GM23338 (cell line): Measurements from ENCODE around the gene PCLO. TPM values are rescaled to one million over a fixed set of nuclear protein-coding genes. Genes with fewer than 3 reads are reported as not detected.

Experiments
- ATAC-seq: fragments of 200-7000 bp; cut with Tn5 transposase; 3 replicates; pipeline ENCODE4 v1.9.1; 2020
- DNase-seq: peaks from one replicate; pipeline ENCODE4 v3.0.0-alpha.2; 2015; ENCODE audit warnings: low spot score
- H2AFZ ChIP-seq: fragments of 200-600 bp; sonication (generic); 2 replicates; pipeline ENCODE4 v1.8.0; 2016; ENCODE audit warnings: antibody characterized with exemption, mild to moderate bottlenecking, moderate library complexity
- H3F3A ChIP-seq: fragments of 200-600 bp; sonication (generic); replicated peaks from 2 replicates; pipeline ENCODE4 v1.8.0; 2017; ENCODE audit warnings: antibody characterized with exemption, mixed run types, low read depth
- H3K27ac ChIP-seq: fragments of 200-600 bp; sonication (generic); 2 replicates; pipeline ENCODE4 v1.6.1; 2016; ENCODE audit warnings: low read depth
- H3K27me3 ChIP-seq: fragments of 200-600 bp; sonication (generic); 2 replicates; pipeline ENCODE4 v1.8.0; 2016; ENCODE audit warnings: mild to moderate bottlenecking, mixed run types, moderate library complexity; ENCODE audit not compliant: insufficient read depth
- H3K36me3 ChIP-seq: fragments of 200-600 bp; sonication (generic); 2 replicates; pipeline ENCODE4 v1.8.0; 2016; ENCODE audit warnings: mild to moderate bottlenecking; ENCODE audit not compliant: insufficient read depth
- H3K4me1 ChIP-seq: fragments of 200-600 bp; sonication (generic); 2 replicates; pipeline ENCODE4 v1.8.0; 2016; ENCODE audit warnings: mild to moderate bottlenecking, moderate library complexity; ENCODE audit not compliant: insufficient read depth
- H3K4me2 ChIP-seq: fragments of 200-600 bp; sonication (generic); 2 replicates; pipeline ENCODE4 v1.7.1; 2017; ENCODE audit warnings: mixed run types
- H3K4me3 ChIP-seq: fragments of 200-600 bp; sonication (generic); 2 replicates; pipeline ENCODE4 v1.6.1; 2016; ENCODE audit warnings: mixed run types
- H3K79me2 ChIP-seq: fragments of 200-600 bp; sonication (generic); replicated peaks from 2 replicates; pipeline ENCODE4 v1.8.0; 2017; ENCODE audit warnings: mild to moderate bottlenecking; ENCODE audit not compliant: insufficient read depth
- H3K9me2 ChIP-seq: fragments of 200-600 bp; sonication (generic); 2 replicates; pipeline ENCODE4 v1.8.0; 2017; ENCODE audit not compliant: insufficient read depth
- H4K20me1 ChIP-seq: fragments of 200-600 bp; sonication (generic); replicated peaks from 2 replicates; pipeline ENCODE4 v1.8.0; 2017; ENCODE audit warnings: mild to moderate bottlenecking; ENCODE audit not compliant: insufficient read depth
- H3K27ac Mint-ChIP-seq: 2 replicates; pipeline ENCODE4 v1.8.0; 2020; ENCODE audit warnings: inconsistent platforms, mild to moderate bottlenecking, moderate library complexity, mixed read lengths
- H3K27me3 Mint-ChIP-seq: 3 replicates; pipeline ENCODE4 v1.8.0; 2022; ENCODE audit warnings: low read depth, mild to moderate bottlenecking, moderate library complexity, mixed read lengths, inconsistent platforms; ENCODE audit not compliant: insufficient read depth, poor library complexity
- H3K36me3 Mint-ChIP-seq: 3 replicates; pipeline ENCODE4 v1.8.0; 2021; ENCODE audit warnings: low read depth, mild to moderate bottlenecking, inconsistent platforms, moderate library complexity, mixed read lengths
- H3K4me1 Mint-ChIP-seq: 3 replicates; pipeline ENCODE4 v1.8.0; 2020; ENCODE audit warnings: mild to moderate bottlenecking, inconsistent platforms, mixed read lengths
- H3K4me3 Mint-ChIP-seq: 3 replicates; pipeline ENCODE4 v1.8.0; 2021; ENCODE audit warnings: moderate library complexity, mild to moderate bottlenecking, inconsistent platforms, mixed read lengths
- H3K9me3 Mint-ChIP-seq: 3 replicates; pipeline ENCODE4 v1.8.0; 2020; ENCODE audit warnings: moderate library complexity, mild to moderate bottlenecking, inconsistent platforms, mixed read lengths
- CREB1 ChIP-seq: fragments of 250-450 bp; sonication (Bioruptor Pico); IDR thresholded peaks from 2 replicates; pipeline ENCODE4 v1.5.0; 2020; ENCODE audit warnings: low read depth, mild to moderate bottlenecking, moderate library complexity
- ETS1 ChIP-seq: IDR thresholded peaks from 2 replicates; pipeline ENCODE4 v1.6.1; 2016; ENCODE audit warnings: antibody characterized with exemption
- EZH2 ChIP-seq: fragments of 200-600 bp; sonication (generic); IDR thresholded peaks from one replicate; pipeline ENCODE4 v1.8.0; 2017; ENCODE audit warnings: antibody characterized with exemption, mild to moderate bottlenecking, low read depth; ENCODE audit not compliant: unreplicated experiment
- EZH2phosphoT487 ChIP-seq: fragments of 200-600 bp; sonication (generic); IDR thresholded peaks from one replicate; pipeline ENCODE4 v1.8.1; 2018; ENCODE audit warnings: antibody characterized with exemption; ENCODE audit not compliant: unreplicated experiment
- JUNB ChIP-seq: IDR thresholded peaks from one replicate; pipeline ENCODE4 v1.6.1; 2016; ENCODE audit warnings: antibody characterized with exemption; ENCODE audit not compliant: unreplicated experiment
- NANOG ChIP-seq: IDR thresholded peaks from 2 replicates; pipeline ENCODE4 v1.6.1; 2016; ENCODE audit warnings: antibody characterized with exemption, borderline replicate concordance
- POLR2AphosphoS5 ChIP-seq: IDR thresholded peaks from 2 replicates; pipeline ENCODE4 v1.6.1; 2016; ENCODE audit warnings: antibody characterized with exemption, low read depth
- REST ChIP-seq: IDR thresholded peaks from one replicate; pipeline ENCODE4 v1.6.1; 2018; ENCODE audit warnings: antibody characterized with exemption; ENCODE audit not compliant: unreplicated experiment
- STAT1 ChIP-seq: IDR thresholded peaks from one replicate; pipeline ENCODE4 v1.6.1; 2016; ENCODE audit warnings: antibody characterized with exemption; ENCODE audit not compliant: unreplicated experiment
- ZNF114 ChIP-seq: fragments of 250-450 bp; sonication (Bioruptor Pico); IDR thresholded peaks from 2 replicates; pipeline ENCODE4 v1.5.0; 2020; ENCODE audit warnings: mild to moderate bottlenecking, moderate library complexity
- ZNF331 ChIP-seq: fragments of 250-450 bp; sonication (Bioruptor Pico); IDR thresholded peaks from 2 replicates; pipeline ENCODE4 v1.5.0; 2020; ENCODE audit warnings: low read depth, mild to moderate bottlenecking, moderate library complexity
- ZNF462 ChIP-seq: fragments of 250-450 bp; sonication (Bioruptor Pico); IDR thresholded peaks from 2 replicates; pipeline ENCODE4 v1.5.0; 2020; ENCODE audit warnings: mild to moderate bottlenecking, moderate library complexity
- polyA plus RNA-seq: library from polyadenylated mRNA; unstranded; fragments of >200 nt; fragmentation: Nextera tagmentation; extraction: Ambion mirVana; gene quantifications from 2 replicates; pipeline ENCODE4 v1.2.1, GENCODE V29; 2016
- total RNA-seq: library from RNA; depleted of rRNA; stranded (reverse); fragments of >200 nt; shearing (Covaris generic); gene quantifications from 2 replicates; pipeline ENCODE4 v1.2.3, GENCODE V29; 2014

PCLO gene
- total and polyA plus RNA-seq, 2 experiments from 2014 or later: 7.4 to 9.1 TPM

- no peak overlapping the region for H3K4me3 Mint-ChIP-seq
- H3K4me1 Mint-ChIP-seq: no peaks in the 10 kb centered on the region
- no peak overlapping the region for H2AFZ ChIP-seq
Observed at GRCh38 chr7:83060218-83060617, 102.5 kb downstream of the PCLO start.

More at GRCh38 chr7:83060218-83060617, 102.5 kb downstream of the PCLO start:
- no peaks in the 10 kb centered on the region for H3K36me3 Mint-ChIP-seq
- no peaks in the 10 kb centered on the region for H3K9me3 Mint-ChIP-seq
- Histone ChIP-seq H4K20me1 (no peaks in the 10 kb centered on the region), H3K4me3 (no peak overlapping the region), H3K9me2 (no peaks in the 10 kb centered on the region), H3F3A (no peaks in the 10 kb centered on the region), H3K79me2 (no peaks in the 10 kb centered on the region), H3K4me1 (no peaks in the 10 kb centered on the region), H3K4me2 (no peak overlapping the region), H3K27me3 (no peaks in the 10 kb centered on the region), H3K36me3 (no peaks in the 10 kb centered on the region), H3K27ac (no peak overlapping the region)
- ATAC-seq (0 out of 3 replicates have a peak, but pooled peaks have one; percentile 22), DNase-seq (no peak)
- H3K27ac Mint-ChIP-seq: peak overlapping the region; percentile 25; the same call in 1 of the 2 replicates
- no peaks in the 10 kb centered on the region for H3K27me3 Mint-ChIP-seq
- no peak for TF ChIP-seq POLR2AphosphoS5
- TF ChIP-seq ZNF462 (CRISPR knock-in tag): no peak
- no peak for TF ChIP-seq ZNF114 (CRISPR knock-in tag)
- no peak for TF ChIP-seq JUNB
- TF ChIP-seq NANOG: no peak
- no peak for TF ChIP-seq STAT1
- no peak for TF ChIP-seq REST
- no peak for TF ChIP-seq CREB1 (CRISPR knock-in tag)
- no peak for TF ChIP-seq EZH2phosphoT487
- no peak for TF ChIP-seq ZNF331
- TF ChIP-seq ETS1: no peak
- no peak for TF ChIP-seq EZH2
